AG09319 (cell line): ENCODE data around the gene TFPI.

Experiments used
- DNase-seq: peaks from one replicate; pipeline ENCODE4 v3.0.0-alpha.2; 2010; ENCODE audit warnings: low read depth; ENCODE audit errors: extremely low read depth
- CTCF ChIP-seq: IDR thresholded peaks from 2 replicates; pipeline ENCODE4 v1.5.1; 2011; ENCODE audit warnings: low read depth, mild to moderate bottlenecking, inconsistent platforms, low read length, moderate library complexity

TFPI gene

DNA sequence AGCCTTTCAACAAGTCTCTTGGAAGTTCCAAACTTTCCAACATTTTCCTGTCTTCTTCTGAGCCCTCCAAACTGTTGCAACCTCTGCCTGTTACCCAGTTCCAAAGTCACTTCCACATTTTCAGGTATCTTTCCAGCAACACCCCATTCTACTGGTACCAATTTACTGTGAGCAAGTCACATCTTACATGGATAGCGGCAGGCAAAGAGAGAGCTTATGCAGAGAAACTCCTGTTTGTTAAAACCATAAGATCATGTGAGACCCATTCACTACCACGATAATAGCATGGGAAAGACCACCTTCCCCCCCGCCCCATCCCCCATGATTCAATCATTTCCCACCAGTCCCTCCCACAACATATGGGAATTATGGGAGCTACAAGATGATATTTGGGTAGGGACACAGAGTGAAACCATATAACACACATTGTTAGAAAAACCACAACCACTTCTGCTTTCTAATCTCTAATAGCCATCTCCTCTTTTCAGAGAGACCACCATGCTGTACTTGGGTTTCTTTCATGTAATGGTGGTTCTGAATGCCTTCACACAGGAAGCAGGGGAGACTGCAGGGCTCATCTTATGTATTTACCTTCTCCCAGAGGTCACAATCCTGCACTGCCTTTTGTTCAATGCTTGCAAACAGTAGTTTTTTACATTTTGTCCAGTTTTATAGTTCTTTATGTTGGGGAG is 60.2 kb downstream of the TFPI start:
- no peak for TF ChIP-seq CTCF
- no peak for DNase-seq

DNA sequence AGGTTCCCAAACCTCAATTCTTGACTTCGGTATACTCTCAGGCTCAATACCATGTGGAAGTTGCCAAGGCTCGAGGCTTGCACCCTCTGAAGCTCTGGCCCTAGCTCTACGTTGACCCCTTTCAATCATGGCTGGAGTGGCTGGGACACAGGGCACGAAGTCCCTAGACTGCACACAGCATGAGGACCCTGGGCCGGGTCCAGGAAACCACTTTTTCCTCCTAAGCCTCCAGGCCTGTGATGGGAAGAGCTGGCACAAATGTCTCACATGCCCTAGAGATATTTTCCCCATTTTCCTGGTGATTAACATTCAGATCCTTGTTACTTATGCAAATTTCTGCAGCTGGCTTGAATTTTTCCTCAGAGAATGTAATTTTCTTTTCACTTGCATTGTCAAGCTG is 61.1 kb downstream of the TFPI start:
- no peak for TF ChIP-seq CTCF
- no peak for DNase-seq

- no peak for DNase-seq
- TF ChIP-seq CTCF, result no peak
Measured at GRCh38 chr2:187486241-187486640, 68.0 kb downstream of the TFPI start.

DNA sequence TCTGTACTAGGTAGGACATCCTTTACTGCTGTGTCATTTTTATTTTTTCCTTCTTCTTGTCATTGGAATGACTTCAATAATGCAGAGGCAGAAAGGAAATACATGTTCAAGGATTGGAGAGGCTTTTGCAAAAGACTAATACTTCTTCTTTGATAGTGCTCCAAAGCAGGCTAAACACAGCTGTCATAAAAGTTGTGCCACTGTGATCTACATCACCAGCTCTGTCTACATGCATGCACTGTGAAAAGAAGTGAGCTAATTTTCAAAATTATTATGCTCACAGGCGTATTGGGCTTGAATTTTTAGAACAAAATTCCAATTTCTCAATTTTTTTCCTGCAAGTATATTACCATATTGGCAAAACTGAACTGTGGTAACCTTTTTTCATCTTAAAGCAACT is 68.7 kb downstream of the TFPI start:
- no peak for TF ChIP-seq CTCF

DNA sequence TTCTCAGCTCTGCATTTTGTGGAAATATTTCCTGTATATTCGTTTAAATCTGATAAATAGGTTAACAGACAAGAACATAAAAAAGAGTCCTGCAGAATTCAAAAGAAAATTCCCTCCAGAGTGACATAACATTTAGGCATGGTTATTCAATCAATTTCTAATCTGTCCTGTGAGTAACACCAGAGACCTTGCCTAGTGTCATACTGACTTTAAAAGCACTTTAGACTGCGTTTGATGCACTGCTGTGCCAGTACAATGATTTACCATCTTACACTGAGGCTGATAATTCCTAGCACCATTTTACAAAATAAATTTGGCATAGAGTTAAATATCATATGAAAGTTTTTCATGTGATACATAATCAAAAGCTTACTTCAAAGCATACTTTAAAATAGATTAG is 70.7 kb downstream of the TFPI start:
- no peak for DNase-seq
- TF ChIP-seq CTCF, result no peak

More for the DNA sequence above, 68.7 kb downstream of the TFPI start:
- DNase-seq, result no peak

- TF ChIP-seq CTCF, result no peak
- no peak for DNase-seq
Measured at GRCh38 chr2:187482796-187483195, 71.4 kb downstream of the TFPI start.

DNA sequence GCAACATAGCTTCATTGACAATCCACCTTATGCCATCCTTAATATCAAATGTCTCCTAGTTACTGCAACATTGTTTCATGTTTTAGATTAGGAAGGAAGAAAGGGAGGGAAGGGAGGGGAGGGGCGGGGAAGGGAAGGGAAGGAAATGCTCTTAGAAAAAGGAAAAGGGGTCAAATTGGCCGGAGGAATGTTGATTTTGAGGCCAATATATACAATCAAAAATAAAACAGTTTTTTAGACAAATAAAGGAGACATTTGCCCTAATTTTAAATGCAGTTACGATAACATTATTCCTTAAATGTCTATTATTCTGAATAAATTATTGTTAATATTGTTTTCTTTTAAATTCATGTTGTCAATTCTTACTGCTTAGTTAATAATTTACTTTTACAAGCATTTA is 72.7 kb downstream of the TFPI start:
- TF ChIP-seq CTCF, result no peak
- DNase-seq, result no peak
